Measurements from ENCODE around the gene EXOC6B.

Gene EXOC6B

GRCh38 chr2:72155151-72155550 is 670.7 kb downstream of the EXOC6B start:
- no peak for DNase-seq

GRCh38 chr2:72154386-72154975 is 671.4 kb downstream of the EXOC6B start:
- no peak for DNase-seq

GRCh38 chr2:72153924-72154323 is 671.9 kb downstream of the EXOC6B start:
- DNase-seq: no peak

- no peak for DNase-seq
These were observed 672.6 kb downstream of the EXOC6B start for GRCh38 chr2:72153026-72153791.

GRCh38 chr2:72150861-72151356 is 674.9 kb downstream of the EXOC6B start:
- DNase-seq: no peak

- DNase-seq: peak; percentile 55 to 64
These were observed 675.5 kb downstream of the EXOC6B start for GRCh38 chr2:72150157-72150860.

- no peak for DNase-seq
These were observed 676.2 kb downstream of the EXOC6B start for GRCh38 chr2:72149556-72150156.

GRCh38 chr2:72148837-72149555 is 676.8 kb downstream of the EXOC6B start:
- DNase-seq: no peak

GRCh38 chr2:72148003-72148836 is 677.6 kb downstream of the EXOC6B start:
- no peak for DNase-seq

- no peak for DNase-seq
These were observed 678.4 kb downstream of the EXOC6B start, which contains the start of gene CYP26B1 for GRCh38 chr2:72147303-72147971. Gene CYP26B1 (minus strand): TSS chr2:72147862. CDS start chr2:72147834, 28 bp downstream.

GRCh38 chr2:72146347-72147302 is 679.2 kb downstream of the EXOC6B start:
- no peak for DNase-seq

GRCh38 chr2:72145658-72146329 is 680.0 kb downstream of the EXOC6B start:
- no peak for DNase-seq

GRCh38 chr2:72145289-72145657 is 680.6 kb downstream of the EXOC6B start:
- DNase-seq: no peak

- DNase-seq: no peak
These were observed 681.1 kb downstream of the EXOC6B start for GRCh38 chr2:72144632-72145288.

- no peak for DNase-seq
These were observed 681.6 kb downstream of the EXOC6B start for GRCh38 chr2:72144274-72144631.

GRCh38 chr2:72143441-72144273 is 682.2 kb downstream of the EXOC6B start:
- no peak for DNase-seq

Measured in inflammatory macrophage (primary cell).